Gastrocnemius medialis (tissue), 4 donors: ENCODE data around the gene GAPVD1.

ENCODE experiments used
- CTCF ChIP-seq, 5 experiments: fragments of 450-650 bp in 3 of 5; fragments of 200-600 bp in 2 of 5; sonication (generic) in 2 of 5; IDR thresholded peaks in 4 of 5; conservative IDR thresholded peaks in 1 of 5; 1 replicate in 4 of 5; 2 replicates in 1 of 5; pipeline ENCODE4 v1.5.1; 2016 to 2019; ENCODE audit warnings: antibody characterized with exemption in 5 of 5, mild to moderate bottlenecking in 3 of 5, moderate library complexity in 3 of 5
- POLR2A ChIP-seq, 2 donors: fragments of 450-650 bp; IDR thresholded peaks; one replicate each; pipeline ENCODE4 v1.6.1; 2017; ENCODE audit warnings: antibody characterized with exemption in 2 of 2, mild to moderate bottlenecking in 2 of 2, moderate library complexity in 2 of 2

- TF ChIP-seq POLR2A (IDR thresholded peaks at IDR 0.05) (no peak), CTCF (IDR thresholded peaks at IDR 0.05 in 4 of 5, conservative IDR thresholded peaks at IDR 0.05 in 1 of 5) (no peak)
Measured at GRCh38 chr9:125297917-125298316, 36.3 kb downstream of the GAPVD1 start.
